ENCODE results near the gene EIF3J. TPM values are rescaled to one million over a fixed set of nuclear protein-coding genes. Genes with fewer than 3 reads are reported as not detected.

The EIF3J gene
- total RNA-seq, 1 experiment from 2014 or later: 117 TPM

- intact Hi-C loops (cut with micrococcal nuclease; ENCODE audit: unreplicated experiment): no loop called here
- Histone ChIP-seq H3K4me3 (no peak overlapping the region), H3K4me2 (no peak overlapping the region), H3F3A (ENCODE audit: insufficient read depth, low read depth) (no peaks in the 10 kb centered on the region), H3K9me2 (ENCODE audit: insufficient read depth) (no peaks in the 10 kb centered on the region), H3K4me1 (replicated peaks; ENCODE audit: insufficient read depth) (no peaks in the 10 kb centered on the region), H3K79me2 (ENCODE audit: low read depth) (no peaks in the 10 kb centered on the region), H3K27me3 (ENCODE audit: insufficient read depth, low read depth) (no peaks in the 10 kb centered on the region), H3K9me3 (ENCODE audit: insufficient read depth, low read depth) (no peaks in the 10 kb centered on the region), H3K27ac (no peak overlapping the region), H4K20me1 (ENCODE audit: insufficient read depth) (no peaks in the 10 kb centered on the region), H2AFZ (no peak overlapping the region), H3K36me3 (ENCODE audit: low read depth) (no peaks in the 10 kb centered on the region)
- ChIA-PET POLR2A (ENCODE audit: unreplicated experiment) (interaction anchor here (0.6 to 0.7 kb wide), 2 partner anchors 26 to 1514 kb away, joined by 3 to 9 read pairs; no protein-coding TSS in a partner anchor), CTCF (no interaction called here)
- TF ChIP-seq CTCF (conservative IDR thresholded peaks at IDR 0.05) (no peak), EZH2 (IDR thresholded peaks at IDR 0.05; ENCODE audit: low read depth) (no peak)
- no peak for DNase-seq
- BruUV-seq (replicated peaks): no TSS peak
Observed at GRCh38 chr15:44574734-44575133, 37.8 kb downstream of the EIF3J start.

- POLR2A ChIA-PET (ENCODE audit: unreplicated experiment): no interaction called here
Observed at GRCh38 chr15:44580105-44580504, 43.2 kb downstream of the EIF3J start.

GRCh38 chr15:44584162-44584749, 47.3 kb downstream of the EIF3J start:
- no peak overlapping the region for H3K4me3 ChIP-seq
- H3K9me3 ChIP-seq (ENCODE audit: insufficient read depth, low read depth): no peaks in the 10 kb centered on the region
- no peak overlapping the region for H3K4me2 ChIP-seq
- H2AFZ ChIP-seq: no peak overlapping the region
- POLR2A ChIA-PET (ENCODE audit: unreplicated experiment): interaction anchor here (0.6 kb wide), 1 partner anchor 144 kb away, joined by 3 read pairs; no protein-coding TSS in a partner anchor
- CTCF ChIA-PET: interaction anchor here (0.6 to 1.5 kb wide), 3 partner anchors 50 to 153 kb away, joined by 5 to 15 read pairs (median 5); no protein-coding TSS in a partner anchor
- peaks cover 11% of the 10 kb centered on the region; the same call in 1 of the 2 replicates for H3K4me1 ChIP-seq (replicated peaks; ENCODE audit: insufficient read depth)
- no peaks in the 10 kb centered on the region; the same call in 1 of the 2 replicates for H3F3A ChIP-seq (ENCODE audit: insufficient read depth, low read depth)
- BruUV-seq (replicated peaks): no TSS peak
- H3K36me3 ChIP-seq (ENCODE audit: low read depth): no peaks in the 10 kb centered on the region; the same call in 1 of the 2 replicates
- peak; percentile 39 to 54 for DNase-seq
- TF ChIP-seq CTCF (conservative IDR thresholded peaks at IDR 0.05) (peak; percentile 51), EZH2 (IDR thresholded peaks at IDR 0.05; ENCODE audit: low read depth) (no peak)
- H3K27me3 ChIP-seq (ENCODE audit: insufficient read depth, low read depth): no peaks in the 10 kb centered on the region
- H3K27ac ChIP-seq: no peak overlapping the region
- H3K79me2 ChIP-seq (ENCODE audit: low read depth): no peaks in the 10 kb centered on the region
- no peaks in the 10 kb centered on the region for H3K9me2 ChIP-seq (ENCODE audit: insufficient read depth)
- intact Hi-C loops (cut with micrococcal nuclease; ENCODE audit: unreplicated experiment): loop anchor here (5.0 kb wide), 1 partner anchor 338 kb away; no protein-coding TSS in a partner anchor
- H4K20me1 ChIP-seq (ENCODE audit: insufficient read depth): no peaks in the 10 kb centered on the region

More at GRCh38 chr15:44580105-44580504, 43.2 kb downstream of the EIF3J start:
- no peaks in the 10 kb centered on the region; the same call in 1 of the 2 replicates for H3K36me3 ChIP-seq (ENCODE audit: low read depth)
- H3K4me3 ChIP-seq: no peak overlapping the region
- H3K9me3 ChIP-seq (ENCODE audit: insufficient read depth, low read depth): no peaks in the 10 kb centered on the region
- H3K27ac ChIP-seq: peak overlapping the region; percentile 23; the same call in 1 of the 2 replicates
- no peaks in the 10 kb centered on the region for H3K27me3 ChIP-seq (ENCODE audit: insufficient read depth, low read depth)
- no TSS peak for BruUV-seq (replicated peaks)
- peak in 1 of 2 experiments; percentile 38 for DNase-seq
- H3F3A ChIP-seq (ENCODE audit: insufficient read depth, low read depth): no peaks in the 10 kb centered on the region; the same call in 1 of the 2 replicates
- no peaks in the 10 kb centered on the region for H3K79me2 ChIP-seq (ENCODE audit: low read depth)
- H2AFZ ChIP-seq: no peak overlapping the region
- no peak overlapping the region for H3K4me2 ChIP-seq
- CTCF ChIA-PET: interaction anchor here (0.7 kb wide), 1 partner anchor 209 kb away, joined by 15 read pairs; no protein-coding TSS in a partner anchor
- no peaks in the 10 kb centered on the region for H3K9me2 ChIP-seq (ENCODE audit: insufficient read depth)
- peaks cover 11% of the 10 kb centered on the region; the same call in 1 of the 2 replicates for H3K4me1 ChIP-seq (replicated peaks; ENCODE audit: insufficient read depth)
- intact Hi-C loops (cut with micrococcal nuclease; ENCODE audit: unreplicated experiment): loop anchor here (5.0 kb wide), 1 partner anchor 342 kb away; no protein-coding TSS in a partner anchor
- no peak for TF ChIP-seq EZH2 (IDR thresholded peaks at IDR 0.05; ENCODE audit: low read depth)
- no peak for TF ChIP-seq CTCF (conservative IDR thresholded peaks at IDR 0.05)
- no peaks in the 10 kb centered on the region for H4K20me1 ChIP-seq (ENCODE audit: insufficient read depth)
